PC-3 (cell line): Measurements from ENCODE around the gene PRRG3.

ENCODE experiments used
- CTCF ChIP-seq: fragments of 300-600 bp; sonication (generic); conservative IDR thresholded peaks from 2 replicates; pipeline ENCODE4 v1.5.1; 2017; ENCODE audit warnings: antibody characterized with exemption, low read depth, mild to moderate bottlenecking, low read length
- EZH2 ChIP-seq: fragments of 300-600 bp; sonication (generic); IDR thresholded peaks from one replicate; pipeline ENCODE4 v1.6.1; 2017; ENCODE audit warnings: antibody characterized with exemption, mild to moderate bottlenecking, low read length; ENCODE audit not compliant: unreplicated experiment
- EZH2phosphoT487 ChIP-seq: fragments of 300-600 bp; sonication (generic); IDR thresholded peaks from 2 replicates; pipeline ENCODE4 v1.6.1; 2018; ENCODE audit warnings: mild to moderate bottlenecking, antibody characterized with exemption, low read length, borderline replicate concordance

- TF ChIP-seq CTCF (no peak), EZH2 (no peak), EZH2phosphoT487 (no peak)
Measured at GRCh38 chrX:151692825-151693224, 2.4 kb upstream of the PRRG3 start.
